ENCODE results near the gene ARHGEF4. TPM values are rescaled to one million over a fixed set of nuclear protein-coding genes. Genes with fewer than 3 reads are reported as not detected.

ARHGEF4 gene
- total RNA-seq, 1 donor from 2014 or later, result 25.5 TPM

GRCh38 chr2:130921164-130921476 is 84.4 kb downstream of the ARHGEF4 start:
- Mint-ChIP-seq H3K4me3 (no peak overlapping the region), H3K4me1 (no peaks in the 10 kb centered on the region), H3K27ac (no peak overlapping the region), H3K27me3 (ENCODE audit: low read depth) (peaks cover 5% of the 10 kb centered on the region), H3K36me3 (no peaks in the 10 kb centered on the region), H3K9me3 (peaks cover 6% of the 10 kb centered on the region)
- no peak for TF ChIP-seq CTCF (IDR thresholded peaks at IDR 0.05; ENCODE audit: unreplicated experiment)
- no peak for DNase-seq (ENCODE audit: low spot score in 2 of 2, unreplicated experiment in 2 of 2)

- H3K4me1 Mint-ChIP-seq, result no peaks in the 10 kb centered on the region
- peaks cover 18% of the 10 kb centered on the region for H3K9me3 Mint-ChIP-seq
- DNase-seq (ENCODE audit: low spot score in 2 of 2, unreplicated experiment in 2 of 2), result no peak
- TF ChIP-seq CTCF (IDR thresholded peaks at IDR 0.05; ENCODE audit: unreplicated experiment), result no peak
- H3K27me3 Mint-ChIP-seq (ENCODE audit: low read depth), result peaks cover 11% of the 10 kb centered on the region
- H3K27ac Mint-ChIP-seq, result no peak overlapping the region
- no peak overlapping the region for H3K4me3 Mint-ChIP-seq
- H3K36me3 Mint-ChIP-seq, result no peaks in the 10 kb centered on the region
Measured at GRCh38 chr2:130922417-130922816, 85.7 kb downstream of the ARHGEF4 start.

GRCh38 chr2:130928385-130928784 is 91.7 kb downstream of the ARHGEF4 start:
- H3K27me3 Mint-ChIP-seq (ENCODE audit: low read depth), result peaks cover 21% of the 10 kb centered on the region
- H3K4me3 Mint-ChIP-seq, result no peak overlapping the region
- no peak for TF ChIP-seq CTCF (IDR thresholded peaks at IDR 0.05; ENCODE audit: unreplicated experiment)
- H3K36me3 Mint-ChIP-seq, result no peaks in the 10 kb centered on the region
- H3K9me3 Mint-ChIP-seq, result peaks cover 26% of the 10 kb centered on the region
- H3K27ac Mint-ChIP-seq, result no peak overlapping the region
- no peak for DNase-seq (ENCODE audit: low spot score in 2 of 2, unreplicated experiment in 2 of 2)
- H3K4me1 Mint-ChIP-seq, result no peaks in the 10 kb centered on the region

GRCh38 chr2:130930740-130931659 is 94.3 kb downstream of the ARHGEF4 start:
- H3K27me3 Mint-ChIP-seq (ENCODE audit: low read depth), result peaks cover 21% of the 10 kb centered on the region
- DNase-seq (ENCODE audit: low spot score in 2 of 2, unreplicated experiment in 2 of 2), result no peak
- no peak overlapping the region for H3K27ac Mint-ChIP-seq
- no peaks in the 10 kb centered on the region for H3K4me1 Mint-ChIP-seq
- no peaks in the 10 kb centered on the region for H3K36me3 Mint-ChIP-seq
- TF ChIP-seq CTCF (IDR thresholded peaks at IDR 0.05; ENCODE audit: unreplicated experiment), result no peak
- H3K9me3 Mint-ChIP-seq, result peaks cover 33% of the 10 kb centered on the region
- no peak overlapping the region for H3K4me3 Mint-ChIP-seq

DNA sequence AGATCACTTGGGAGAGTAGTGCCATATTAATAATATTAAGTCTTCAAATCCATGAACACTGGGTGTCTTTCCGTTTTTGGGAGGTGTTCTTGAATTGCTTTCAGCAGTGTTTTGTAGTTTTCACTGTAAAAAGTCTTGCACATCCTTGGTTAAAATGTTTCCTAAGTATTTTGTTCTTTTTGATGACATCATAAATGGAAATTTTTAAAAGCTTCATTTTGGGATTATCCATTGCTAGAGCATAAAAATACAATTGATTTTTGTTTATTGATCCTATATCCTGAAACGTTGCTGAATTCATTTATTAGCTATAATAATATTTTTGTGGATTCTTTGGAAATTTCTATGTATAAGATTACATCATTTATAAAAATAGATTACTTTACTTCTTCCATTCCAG is 96.8 kb downstream of the ARHGEF4 start:
- H3K27ac Mint-ChIP-seq, result no peak overlapping the region
- peaks cover 26% of the 10 kb centered on the region for H3K9me3 Mint-ChIP-seq
- H3K36me3 Mint-ChIP-seq, result no peaks in the 10 kb centered on the region
- H3K4me1 Mint-ChIP-seq, result no peaks in the 10 kb centered on the region
- TF ChIP-seq CTCF (IDR thresholded peaks at IDR 0.05; ENCODE audit: unreplicated experiment), result no peak
- no peak for DNase-seq (ENCODE audit: low spot score in 2 of 2, unreplicated experiment in 2 of 2)
- H3K27me3 Mint-ChIP-seq (ENCODE audit: low read depth), result peaks cover 10% of the 10 kb centered on the region
- no peak overlapping the region for H3K4me3 Mint-ChIP-seq

Data from mesothelial cell of epicardium (in vitro differentiated cells).